ENCODE measurements around the gene TNFSF8. TPM values are rescaled to one million over a fixed set of nuclear protein-coding genes. Genes with fewer than 3 reads are reported as not detected.

The TNFSF8 gene
- total and polyA plus RNA-seq, 2 of the 8 experiments (the other 6 are each of a cell fraction or from before 2014, with no cell fraction given), result not detected

- no peak overlapping the region for H2BK5ac ChIP-seq (ENCODE audit: low read depth, low read length)
- no peak overlapping the region for H3K4me2 ChIP-seq (ENCODE audit: insufficient read depth in 1 of 2, low read depth in 2 of 2, low read length in 2 of 2)
- no peak overlapping the region for H2AFZ ChIP-seq (ENCODE audit: low read length)
- H4K20me1 ChIP-seq (replicated peaks in 1 of 2; ENCODE audit: control insufficient read depth in 1 of 2, insufficient read depth in 2 of 2, low read length in 2 of 2), result peaks cover 4 to 19% of the 10 kb centered on the region in 2 experiments
- H3K9ac ChIP-seq (replicated peaks in 1 of 4; ENCODE audit: extremely low read depth in 1 of 4, low read depth in 3 of 4, low read length in 3 of 4), result no peak overlapping the region
- no peak overlapping the region for H2AK5ac ChIP-seq (ENCODE audit: low read depth, low read length)
- CTCF ChIA-PET (ENCODE audit: partially characterized antibody), result interaction anchor here (1.0 to 2.4 kb wide), 7 partner anchors 14 to 273 kb away, joined by 3 to 8 read pairs (median 3); no protein-coding TSS in a partner anchor
- DNase-seq (ENCODE audit: low read depth in 1 of 2, low spot score in 2 of 2), result no peak
- POLR2A ChIA-PET (ENCODE audit: partially characterized antibody), result no interaction called here
- no peak overlapping the region for H3K4ac ChIP-seq (replicated peaks; ENCODE audit: insufficient read length, low read depth, low read length)
- H3K18ac ChIP-seq (ENCODE audit: extremely low read depth, low read length), result no peak overlapping the region
- no peak overlapping the region for H2BK20ac ChIP-seq (ENCODE audit: low read length)
- no peak overlapping the region for H3K14ac ChIP-seq (ENCODE audit: insufficient read length)
- H2BK15ac ChIP-seq (ENCODE audit: low read length), result no peak overlapping the region
- no peak for TF ChIP-seq RAD21 (IDR thresholded peaks at IDR 0.05 in 1 of 2, conservative IDR thresholded peaks at IDR 0.05 in 1 of 2; ENCODE audit: low read depth in 2 of 2, low read length in 2 of 2)
- TF ChIP-seq KDM4A (IDR thresholded peaks at IDR 0.05; ENCODE audit: low read depth, low read length, severe bottlenecking), result no peak
- no peak for TF ChIP-seq CBX8 (IDR thresholded peaks at IDR 0.05; ENCODE audit: borderline replicate concordance, low read depth, low read length)
- no peak for TF ChIP-seq CBX5 (IDR thresholded peaks at IDR 0.05; ENCODE audit: low read depth, low read length)
- TF ChIP-seq YY1 (IDR thresholded peaks at IDR 0.05; ENCODE audit: low read depth, low read length), result no peak
- no peak for TF ChIP-seq SUZ12 (IDR thresholded peaks at IDR 0.05; ENCODE audit: low read length)
- no peak for TF ChIP-seq HDAC2 (IDR thresholded peaks at IDR 0.05; ENCODE audit: borderline replicate concordance in 1 of 2, low read depth in 2 of 2, low read length in 2 of 2)
- no peak for TF ChIP-seq CTCF (IDR thresholded peaks at IDR 0.05; ENCODE audit: control extremely low read depth in 1 of 3, insufficient read depth in 1 of 3, low read depth in 1 of 3, low read length in 3 of 3)
- no peak for TF ChIP-seq GTF2F1 (IDR thresholded peaks at IDR 0.05; ENCODE audit: borderline replicate concordance, low read depth, low read length)
- no peak for TF ChIP-seq POU5F1 (IDR thresholded peaks at IDR 0.05; ENCODE audit: low read depth, low read length)
- peaks cover 4% of the 10 kb centered on the region; the same call in 1 of the 2 replicates for H3K23me2 ChIP-seq (ENCODE audit: low read depth, low read length)
- no peak overlapping the region for H4K91ac ChIP-seq (replicated peaks; ENCODE audit: insufficient read length, low read length)
- H2BK120ac ChIP-seq (replicated peaks; ENCODE audit: low read depth, low read length), result no peak overlapping the region
- no peaks in the 10 kb centered on the region for H3K9me3 ChIP-seq (ENCODE audit: insufficient read depth in 2 of 2, low read depth in 1 of 2, low read length in 1 of 2)
- no peaks in the 10 kb centered on the region for H3K79me2 ChIP-seq (ENCODE audit: control insufficient read depth in 1 of 2, insufficient read depth in 2 of 2, low read length in 2 of 2)
- H3K79me1 ChIP-seq (ENCODE audit: low read depth, low read length), result no peaks in the 10 kb centered on the region
- H3K4me3 ChIP-seq (ENCODE audit: extremely low read depth in 1 of 4, insufficient read depth in 2 of 4, low read depth in 3 of 4, low read length in 4 of 4), result no peak overlapping the region
- H2BK12ac ChIP-seq (ENCODE audit: low read depth, low read length), result no peak overlapping the region
- no peak overlapping the region for H3K23ac ChIP-seq (ENCODE audit: insufficient read length)
- no peak overlapping the region for H4K5ac ChIP-seq (ENCODE audit: insufficient read length, low read depth, low read length)
- H4K8ac ChIP-seq (ENCODE audit: extremely low read depth, insufficient read depth, low read length), result no peak overlapping the region
- H3K4me1 ChIP-seq (replicated peaks in 1 of 4; ENCODE audit: control insufficient read depth in 3 of 4, insufficient read depth in 4 of 4, low read length in 3 of 4), result peaks cover 0 to 4% (median 0%) of the 10 kb centered on the region in 4 experiments; a peak in 2 of 7 replicates
- H3K27ac ChIP-seq (ENCODE audit: low read depth, low read length), result no peak overlapping the region
- FAIRE-seq, result no peak
- 79% methylated on average over 3 of the region's 3 CpGs; no CpG with 5 or more reads in 1 of the 2 experiments for WGBS, 2 experiments (ENCODE audit: extremely low coverage in 1 of 2, insufficient coverage in 1 of 2, insufficient read length in 1 of 2, insufficient replicate concordance in 2 of 2, low coverage in 1 of 2, low lambda C conversion rate in 2 of 2, missing lambda C conversion rate in 1 of 2)
- H3K36me3 ChIP-seq (ENCODE audit: control insufficient read depth in 2 of 4, insufficient read depth in 4 of 4, low read length in 3 of 4), result no peaks in the 10 kb centered on the region
- H3K56ac ChIP-seq (replicated peaks; ENCODE audit: insufficient read length, low read depth, low read length), result no peak overlapping the region
- peaks cover 58 to 94% (median 91%) of the 10 kb centered on the region in 4 experiments for H3K27me3 ChIP-seq (replicated peaks in 1 of 4; ENCODE audit: control insufficient read depth in 3 of 4, extremely low read depth in 1 of 4, insufficient read depth in 3 of 4, low read length in 3 of 4)
These were observed 2.3 kb downstream of the TNFSF8 start for GRCh38 chr9:114928136-114928535.

Data from H1 (cell line).